HG03060 (cell line): ENCODE data around the gene DYNC2LI1.

Experiments
- ATAC-seq: cut with Tn5 transposase; IDR thresholded peaks from one replicate; pipeline ENCODE4 v1.9.1; 2021; ENCODE audit warnings: low read depth, moderate number of reproducible peaks; ENCODE audit not compliant: unreplicated experiment

Gene DYNC2LI1

GRCh38 chr2:43812006-43812405 is 38.2 kb downstream of the DYNC2LI1 start:
- no peak for ATAC-seq

GRCh38 chr2:43812947-43813346 is 39.1 kb downstream of the DYNC2LI1 start:
- no peak for ATAC-seq

GRCh38 chr2:43814711-43815110 is 40.9 kb downstream of the DYNC2LI1 start:
- ATAC-seq, result no peak

- no peak for ATAC-seq
Measured at GRCh38 chr2:43818761-43819160, 44.9 kb downstream of the DYNC2LI1 start.

GRCh38 chr2:43819491-43820163 is 45.8 kb downstream of the DYNC2LI1 start:
- no peak for ATAC-seq

- ATAC-seq, result no peak
Measured at GRCh38 chr2:43822839-43823238, 49.0 kb downstream of the DYNC2LI1 start.

- ATAC-seq, result no peak
Measured at GRCh38 chr2:43823751-43824150, 49.9 kb downstream of the DYNC2LI1 start.

GRCh38 chr2:43824512-43824911 is 50.7 kb downstream of the DYNC2LI1 start:
- no peak for ATAC-seq

GRCh38 chr2:43824951-43825493 is 51.2 kb downstream of the DYNC2LI1 start:
- no peak for ATAC-seq

GRCh38 chr2:43825841-43826240 is 52.0 kb downstream of the DYNC2LI1 start:
- ATAC-seq, result no peak

GRCh38 chr2:43826305-43827250 is 52.7 kb downstream of the DYNC2LI1 start:
- no peak for ATAC-seq

- no peak for ATAC-seq
Measured at GRCh38 chr2:43831543-43832294, 57.9 kb downstream of the DYNC2LI1 start.

- no peak for ATAC-seq
Measured at GRCh38 chr2:43832457-43832856, 58.6 kb downstream of the DYNC2LI1 start.

GRCh38 chr2:43837033-43837432 is 63.2 kb downstream of the DYNC2LI1 start:
- no peak for ATAC-seq

GRCh38 chr2:43837831-43838559 is 64.2 kb downstream of the DYNC2LI1 start:
- no peak for ATAC-seq

- no peak for ATAC-seq
Measured at GRCh38 chr2:43838560-43839267, 64.9 kb downstream of the DYNC2LI1 start, which contains the start of the genes ABCG5 and ABCG8. Gene ABCG5, minus strand, starts transcription at chr2:43838839. Its CDS starts 160 bp downstream, at chr2:43838679. Gene ABCG8, plus strand, starts transcription at chr2:43838971. Its CDS starts 83 bp downstream, at chr2:43839054.

GRCh38 chr2:43839776-43840564 is 66.1 kb downstream of the DYNC2LI1 start:
- no peak for ATAC-seq

- no peak for ATAC-seq
Measured at GRCh38 chr2:43840965-43841364, 67.1 kb downstream of the DYNC2LI1 start.
